AG09309 (cell line): ENCODE measurements around the gene NBPF10.
"Not testable (repeated sequence)": the region's sequence is repeated elsewhere in the genome, so short reads cannot be mapped to it uniquely, and the experiment has no call there.

ENCODE experiments used
- DNase-seq: peaks from one replicate; pipeline ENCODE4 v3.0.0-alpha.2; 2010; ENCODE audit warnings: low read depth
- H3K4me3 ChIP-seq: 2 replicates; pipeline ENCODE4 v1.5.1; 2011; ENCODE audit warnings: mild to moderate bottlenecking, low read depth, low read length, moderate library complexity; ENCODE audit not compliant: control insufficient read depth

NBPF10 gene, protein sequence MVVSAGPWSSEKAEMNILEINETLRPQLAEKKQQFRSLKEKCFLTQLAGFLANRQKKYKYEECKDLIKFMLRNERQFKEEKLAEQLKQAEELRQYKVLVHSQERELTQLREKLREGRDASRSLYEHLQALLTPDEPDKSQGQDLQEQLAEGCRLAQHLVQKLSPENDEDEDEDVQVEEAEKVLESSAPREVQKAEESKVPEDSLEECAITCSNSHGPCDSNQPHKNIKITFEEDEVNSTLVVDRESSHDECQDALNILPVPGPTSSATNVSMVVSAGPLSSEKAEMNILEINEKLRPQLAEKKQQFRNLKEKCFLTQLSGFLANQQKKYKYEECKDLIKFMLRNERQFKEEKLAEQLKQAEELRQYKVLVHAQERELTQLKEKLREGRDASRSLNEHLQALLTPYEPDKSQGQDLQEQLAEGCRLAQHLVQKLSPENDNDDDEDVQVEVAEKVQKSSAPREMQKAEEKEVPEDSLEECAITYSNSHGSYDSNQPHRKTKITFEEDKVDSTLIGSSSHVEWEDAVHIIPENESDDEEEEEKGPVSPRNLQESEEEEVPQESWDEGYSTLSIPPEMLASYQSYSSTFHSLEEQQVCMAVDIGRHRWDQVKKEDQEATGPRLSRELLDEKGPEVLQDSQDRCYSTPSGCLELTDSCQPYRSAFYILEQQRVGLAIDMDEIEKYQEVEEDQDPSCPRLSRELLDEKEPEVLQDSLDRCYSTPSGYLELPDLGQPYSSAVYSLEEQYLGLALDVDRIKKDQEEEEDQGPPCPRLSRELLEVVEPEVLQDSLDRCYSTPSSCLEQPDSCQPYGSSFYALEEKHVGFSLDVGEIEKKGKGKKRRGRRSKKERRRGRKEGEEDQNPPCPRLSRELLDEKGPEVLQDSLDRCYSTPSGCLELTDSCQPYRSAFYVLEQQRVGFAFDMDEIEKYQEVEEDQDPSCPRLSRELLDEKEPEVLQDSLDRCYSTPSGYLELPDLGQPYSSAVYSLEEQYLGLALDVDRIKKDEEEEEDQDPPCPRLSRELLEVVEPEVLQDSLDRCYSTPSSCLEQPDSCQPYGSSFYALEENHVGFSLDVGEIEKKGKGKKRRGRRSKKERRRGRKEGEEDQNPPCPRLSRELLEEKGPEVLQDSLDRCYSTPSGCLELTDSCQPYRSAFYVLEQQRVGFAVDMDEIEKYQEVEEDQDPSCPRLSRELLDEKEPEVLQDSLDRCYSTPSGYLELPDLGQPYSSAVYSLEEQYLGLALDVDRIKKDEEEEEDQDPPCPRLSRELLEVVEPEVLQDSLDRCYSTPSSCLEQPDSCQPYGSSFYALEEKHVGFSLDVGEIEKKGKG (N-terminal part only)

DNA sequence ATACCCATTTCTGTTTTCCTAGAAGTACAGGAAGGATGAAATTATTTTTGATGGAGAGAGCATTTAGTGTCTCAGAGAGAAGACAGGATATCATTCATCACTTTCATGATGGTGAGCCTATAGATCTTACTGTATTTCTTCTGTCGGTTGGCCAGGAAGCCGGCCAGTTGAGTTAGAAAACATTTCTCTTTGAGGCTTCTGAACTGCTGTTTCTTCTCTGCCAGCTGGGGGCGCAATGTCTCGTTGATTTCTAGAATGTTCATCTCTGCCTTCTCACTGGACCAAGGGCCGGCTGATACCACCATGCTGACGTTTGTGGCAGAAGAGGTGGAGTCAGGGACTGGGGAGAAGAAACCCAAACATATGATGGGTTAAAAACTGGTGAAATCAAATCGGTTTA is at the start of gene NBPF10:
TSS of gene NBPF10 (minus strand) at position 340 of the 400 bp plus-strand sequence. CDS start at position 305, 35 bp downstream.
- not testable (repeated sequence) for DNase-seq, H3K4me3 ChIP-seq

- not testable (repeated sequence) for H3K4me3 ChIP-seq, DNase-seq
Observed at GRCh38 chr1:146174531-146174930, 29.9 kb upstream of the NBPF10 start.

DNA sequence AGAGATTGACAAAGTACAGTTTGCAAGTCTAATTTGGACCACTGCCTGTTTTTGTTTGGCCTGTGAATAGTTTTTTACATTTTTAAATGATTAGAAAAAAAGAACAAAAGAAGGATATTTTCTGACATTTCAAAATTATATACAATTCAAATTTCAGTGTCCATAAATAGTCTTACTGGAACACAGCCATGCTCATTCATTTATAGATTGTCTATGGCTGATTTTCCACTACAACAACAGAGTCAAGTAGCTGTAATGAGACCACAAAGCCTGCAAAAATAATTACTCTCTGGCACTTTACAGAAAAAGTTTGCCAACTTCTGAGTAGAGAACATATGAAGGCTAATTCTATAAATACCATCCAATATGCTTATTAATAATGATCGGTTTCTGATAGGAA is 23.1 kb upstream of the NBPF10 start:
- DNase-seq, H3K4me3 ChIP-seq: not testable (repeated sequence)

DNA sequence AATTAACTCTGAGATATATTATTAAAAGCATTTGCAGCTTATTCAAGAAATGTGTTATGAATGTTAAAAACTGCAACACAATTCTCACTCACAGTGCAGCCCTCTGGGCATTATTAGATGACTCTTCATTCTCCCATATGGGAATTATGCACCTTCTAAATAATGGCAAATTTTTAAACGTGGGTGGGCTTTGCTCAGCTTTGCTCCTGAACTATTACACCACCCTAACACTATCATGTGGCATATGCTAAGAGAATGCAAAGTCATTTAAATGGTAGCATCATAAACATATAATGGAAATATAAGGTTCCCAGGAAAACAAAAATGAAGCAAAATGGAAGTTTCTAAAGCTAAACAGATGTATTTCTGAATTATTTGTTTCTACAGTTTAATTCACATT is 22.7 kb upstream of the NBPF10 start:
- not testable (repeated sequence) for DNase-seq, H3K4me3 ChIP-seq
